K562 (cell line): ENCODE results near the gene PBRM1. TPM values are rescaled to one million over a fixed set of nuclear protein-coding genes. Genes with fewer than 3 reads are reported as not detected.
A peak's percentile ranks its signal among the peaks of the same experiment; 100 is the strongest.

Experiments
- ATAC-seq: fragments of 200-7000 bp; cut with Tn5 transposase; 3 replicates; pipeline ENCODE4 v1.9.1; 2020; ENCODE audit warnings: moderate library complexity
- BruUV-seq: library from RNA; stranded (reverse); fragments of 400-500 nt; replicated peaks from 2 replicates; lab custom pipeline; 2021; lab: Mats Ljungman, UMichigan
- CTCF ChIA-PET: fragments of 300-600 bp; formaldehyde crosslinking; extraction: SDS; loops from one replicate; lab custom pipeline; 2021; ENCODE audit warnings: low intra/inter-chr PET ratio; lab: Yijun Ruan, JAX
- POLR2A ChIA-PET: fragments of 300-600, 350-650 bp; sonication (Branson Sonifier 250); formaldehyde crosslinking; extraction: SDS; loops from one replicate; lab custom pipeline; 2021; ENCODE audit warnings: antibody characterized with exemption, inconsistent platforms; lab: Yijun Ruan, JAX
- DNase-seq, 4 experiments: peaks; one replicate each; pipeline versions ENCODE4 v3.0.0 to v3.0.0-alpha.2; 2011 to 2018; ENCODE audit warnings: low spot score in 3 of 4, mixed read lengths in 3 of 4; ENCODE audit errors: extremely low read depth in 1 of 4
- FAIRE-seq: peaks from 2 replicates; lab custom pipeline; 2011; peaks lifted over from hg19 to GRCh38; lab: Jason Lieb, UNC
- H2AFZ ChIP-seq: 2 replicates; pipeline ENCODE4 v1.6.0; 2011; ENCODE audit warnings: low read depth, low read length, control low read depth, inconsistent platforms
- H3K27ac ChIP-seq: fragments of 200-600 bp; 3 replicates; pipeline ENCODE4 v1.8.0; 2011; ENCODE audit warnings: low read depth, mild to moderate bottlenecking, control low read depth, inconsistent platforms, low read length, moderate library complexity, mixed read lengths; ENCODE audit errors: extremely low read depth
- H3K27me3 ChIP-seq, 2 experiments: fragments of 300-600 bp in 1 of 2; 2 replicates in 1 of 2; 3 replicates in 1 of 2; pipeline versions ENCODE4 v1.6.0 to v1.8.0; 2011; ENCODE audit warnings: inconsistent platforms in 2 of 2, low read length in 2 of 2, mild to moderate bottlenecking in 1 of 2, mixed read lengths in 1 of 2, moderate library complexity in 1 of 2; ENCODE audit not compliant: control insufficient read depth in 2 of 2, insufficient read depth in 2 of 2
- H3K36me3 ChIP-seq: fragments of 300-600 bp; 3 replicates; pipeline ENCODE4 v1.8.0; 2011; ENCODE audit warnings: mild to moderate bottlenecking, low read length, inconsistent platforms; ENCODE audit not compliant: control insufficient read depth, insufficient read depth
- H3K4me1 ChIP-seq, 2 experiments: fragments of 200-600 bp in 1 of 2; replicated peaks in 1 of 2; 2 replicates in 1 of 2; 3 replicates in 1 of 2; pipeline versions ENCODE4 v1.5.1 to v1.8.0; 2011; ENCODE audit warnings: inconsistent platforms in 2 of 2, low read length in 2 of 2, mild to moderate bottlenecking in 1 of 2, mixed read lengths in 1 of 2, moderate library complexity in 1 of 2; ENCODE audit not compliant: control insufficient read depth in 2 of 2, insufficient read depth in 2 of 2
- H3K4me2 ChIP-seq: 2 replicates; pipeline ENCODE4 v1.6.1; 2011; ENCODE audit warnings: low read length, control low read depth, inconsistent platforms, mixed read lengths; ENCODE audit not compliant: insufficient read depth
- H3K4me3 ChIP-seq: fragments of 200-600 bp; sonication (generic), shearing (Covaris generic); 2 replicates; pipeline ENCODE4 v1.5.1; 2016; ENCODE audit warnings: control low read depth, inconsistent platforms
- H3K79me2 ChIP-seq: fragments of 200-600 bp; 3 replicates; pipeline ENCODE4 v1.8.0; 2011; ENCODE audit warnings: low read length, inconsistent platforms; ENCODE audit not compliant: control insufficient read depth, insufficient read depth
- H3K9ac ChIP-seq, 2 experiments: 2 replicates each; pipeline versions ENCODE4 v1.6.0 to v1.6.1; 2011; ENCODE audit warnings: low read depth in 2 of 2, low read length in 2 of 2, control low read depth in 1 of 2, inconsistent platforms in 1 of 2, mild to moderate bottlenecking in 1 of 2, mixed read lengths in 1 of 2; ENCODE audit not compliant: insufficient read depth in 1 of 2
- H3K9me1 ChIP-seq: one replicate; pipeline ENCODE4 v1.6.0; 2011; ENCODE audit warnings: inconsistent platforms, mild to moderate bottlenecking, low read length, moderate library complexity; ENCODE audit not compliant: control insufficient read depth, insufficient read depth
- H3K9me3 ChIP-seq: replicated peaks from 2 replicates; pipeline ENCODE4 v1.5.1; 2011; ENCODE audit warnings: low read depth, low read length, inconsistent platforms; ENCODE audit not compliant: control insufficient read depth, insufficient read depth
- H4K20me1 ChIP-seq: replicated peaks from 2 replicates; pipeline ENCODE4 v1.6.1; 2011; ENCODE audit warnings: low read length, inconsistent platforms, mixed read lengths; ENCODE audit not compliant: control insufficient read depth, insufficient read depth
- ATF7 ChIP-seq: fragments of 450-650 bp; IDR thresholded peaks from 2 replicates; pipeline ENCODE4 v1.7.1; 2014; ENCODE audit warnings: mild to moderate bottlenecking, moderate library complexity
- CCNT2 ChIP-seq: IDR thresholded peaks from 2 replicates; pipeline ENCODE4 v1.6.1; 2011; ENCODE audit warnings: borderline replicate concordance, low read depth, mild to moderate bottlenecking, moderate library complexity, mixed read lengths, low read length; ENCODE audit not compliant: insufficient read length; ENCODE audit errors: extremely low read depth
- MLLT1 ChIP-seq, 2 experiments: fragments of 450-650 bp; IDR thresholded peaks; 2 replicates each; pipeline ENCODE4 v1.6.1; 2016
- NCOA6 ChIP-seq: fragments of 450-650 bp; IDR thresholded peaks from 2 replicates; pipeline ENCODE4 v1.6.1; 2017; ENCODE audit warnings: mild to moderate bottlenecking
- SRSF7 ChIP-seq: fragments of 200-400 bp; formaldehyde crosslinking; optimal IDR thresholded peaks from 2 replicates; pipeline ENCODE3; 2017; ENCODE audit warnings: mild to moderate bottlenecking, low read depth, low read length
- SUPT5H ChIP-seq: fragments of 450-650 bp; IDR thresholded peaks from 2 replicates; pipeline ENCODE4 v1.6.1; 2016
- ZBTB49 ChIP-seq: sonication (generic); formaldehyde crosslinking; IDR thresholded peaks from 2 replicates; pipeline ENCODE4 v1.8.0; 2022; ENCODE audit warnings: missing genetic modification reagents, mild to moderate bottlenecking, borderline replicate concordance
- ZNF274 ChIP-seq: IDR thresholded peaks from 2 replicates; pipeline ENCODE4 v1.6.1; 2011; ENCODE audit warnings: low read depth, mild to moderate bottlenecking, low read length, moderate library complexity, borderline replicate concordance
- WGBS: fragments of 100-300 bp; shearing (Covaris generic); methylation state at CpG from one replicate; pipeline ENCODE4 v1.1.6; 2016; ENCODE audit warnings: low coverage, mixed read lengths; ENCODE audit not compliant: insufficient coverage; ENCODE audit errors: missing lambda C conversion rate; 5-methylcytosine and 5-hydroxymethylcytosine counted together
- in situ Hi-C: fragments of 300-500 bp; cut with MboI; formaldehyde crosslinking; loops from 4 replicates; pipeline ENCODE4 v1.15.0; 2018; ENCODE audit warnings: inconsistent platforms, mixed read lengths
- intact Hi-C: fragments of 100-400 bp; cut with micrococcal nuclease; formaldehyde crosslinking; loops from 2 replicates; pipeline ENCODE4 v1.14.2; 2022
- polyA plus RNA-seq, 8 experiments: library from polyadenylated mRNA; depleted of rRNA in 4 of 8; stranded (reverse) in 5 of 8; unstranded in 3 of 8; fragments of >200 nt; fragmentation: Nextera tagmentation in 2 of 8; fragmentation: Illumina TruSeq in 1 of 8; extraction: Ambion mirVana in 2 of 8; extraction: Trizol in 1 of 8; gene quantifications; 2 replicates each; pipeline versions ENCODE4 v1.2.1 to v1.2.3, GENCODE V29; 2011 to 2014; ENCODE audit warnings: inconsistent platforms in 1 of 8, missing spikeins in 1 of 8
- total RNA-seq, 7 experiments: library from RNA; depleted of rRNA in 6 of 7; stranded (reverse); fragments of >200 nt in 6 of 7; fragmentation: Illumina TruSeq in 2 of 7; extraction: Trizol in 2 of 7; gene quantifications; 2 replicates each; pipeline versions ENCODE4 v1.2.1 to v1.2.3, GENCODE V29; 2011 to 2021; ENCODE audit warnings: low replicate concordance in 1 of 7

PBRM1 gene
- total and polyA plus RNA-seq, 9 of the 15 experiments (the other 6 are each of a cell fraction or from before 2014, with no cell fraction given) = 3.9 to 31.8 (median 19.0) TPM

GRCh38 chr3:52685709-52686691 lies at the start of gene PBRM1, which contains the start of gene GNL3 (continued):
- TF ChIP-seq ATF7 (peak; percentile 78), CCNT2 (peak; percentile 79), SRSF7 (no peak), SUPT5H (peak; percentile 87), MLLT1 (IDR thresholded peaks at IDR 0.05) (no peak), NCOA6 (peak; percentile 93)

- ChIA-PET POLR2A (no interaction called here), CTCF (no interaction called here)
- ATAC-seq (no peak), FAIRE-seq (no peak), DNase-seq (no peak)
- no TSS peak for BruUV-seq
- no peaks in the 10 kb centered on the region for H4K20me1 ChIP-seq
- no peaks in the 10 kb centered on the region for H3K79me2 ChIP-seq
- TF ChIP-seq ZNF274 (peak; percentile 85), ZBTB49 (CRISPR knock-in tag) (no peak)
- H3K9me1 ChIP-seq = no peaks in the 10 kb centered on the region
- no peak overlapping the region for H2AFZ ChIP-seq
- H3K9ac ChIP-seq = no peak overlapping the region
- H3K27ac ChIP-seq = no peak overlapping the region
- H3K4me3 ChIP-seq = no peak overlapping the region
- 91% methylated on average over 10 of the region's 10 CpGs for whole genome bisulfite sequencing
- in situ Hi-C loops (no loop called here), intact Hi-C loops (no loop called here)
- H3K36me3 ChIP-seq = peaks cover 36% of the 10 kb centered on the region; the same call in 2 of the 3 replicates
- no peaks in the 10 kb centered on the region for H3K27me3 ChIP-seq
- no peaks in the 10 kb centered on the region for H3K4me1 ChIP-seq
- H3K4me2 ChIP-seq = no peak overlapping the region
- H3K9me3 ChIP-seq = no peaks in the 10 kb centered on the region; the same call in 1 of the 2 replicates
Observed at GRCh38 chr3:52733256-52733891, 47.7 kb upstream of the PBRM1 start.
